ENCODE results near the gene SAP130.

SAP130 gene

GRCh38 chr2:128026448-128027277 lies 1.2 kb downstream of the SAP130 start:
- DNase-seq (ENCODE audit: low spot score): peak; percentile 8

DNA sequence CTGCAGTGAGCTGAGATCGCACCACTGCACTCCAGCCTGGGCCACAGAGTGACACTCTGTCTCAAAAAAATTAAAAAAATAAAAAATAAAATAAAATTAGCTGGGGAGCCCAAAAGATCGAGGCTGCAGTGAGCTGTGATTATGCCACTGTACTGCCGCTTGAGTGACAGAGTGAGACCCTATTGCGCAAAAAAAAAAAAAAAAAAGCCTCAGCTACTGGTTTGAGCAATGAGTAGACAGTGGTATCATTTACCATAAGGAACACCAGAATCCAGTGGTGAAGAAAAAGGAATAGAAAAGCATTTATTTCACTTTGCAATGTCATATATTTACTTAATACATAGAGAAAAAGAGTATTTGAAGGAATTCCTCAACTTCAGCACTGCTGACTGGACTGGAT lies 3.0 kb downstream of the SAP130 start:
- no peak for DNase-seq (ENCODE audit: low spot score)

- no peak for DNase-seq (ENCODE audit: low spot score)
Observed at GRCh38 chr2:128017561-128017960, 10.3 kb downstream of the SAP130 start.

GRCh38 chr2:128016620-128017019 lies 11.2 kb downstream of the SAP130 start:
- DNase-seq (ENCODE audit: low spot score): no peak

DNA sequence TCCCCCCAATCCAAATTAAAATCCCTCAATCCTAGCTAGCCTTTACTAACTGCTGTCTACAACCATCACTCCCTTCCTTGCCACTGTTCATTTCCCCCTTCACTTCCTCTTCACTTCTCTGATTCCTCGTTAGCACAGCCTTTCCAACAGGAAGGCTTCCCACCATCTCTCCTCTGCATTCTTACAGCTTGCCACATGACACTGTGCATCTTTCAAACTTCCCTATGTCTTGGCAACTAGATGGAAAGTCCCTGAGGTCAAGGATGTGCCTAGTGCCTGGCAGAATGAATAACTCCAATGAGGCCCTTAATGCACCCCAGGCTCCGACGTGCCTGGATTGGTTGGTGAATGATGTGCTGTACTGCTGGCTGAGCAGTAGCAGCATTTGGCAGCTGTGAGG lies 15.2 kb downstream of the SAP130 start:
- DNase-seq (ENCODE audit: low spot score): no peak

DNA sequence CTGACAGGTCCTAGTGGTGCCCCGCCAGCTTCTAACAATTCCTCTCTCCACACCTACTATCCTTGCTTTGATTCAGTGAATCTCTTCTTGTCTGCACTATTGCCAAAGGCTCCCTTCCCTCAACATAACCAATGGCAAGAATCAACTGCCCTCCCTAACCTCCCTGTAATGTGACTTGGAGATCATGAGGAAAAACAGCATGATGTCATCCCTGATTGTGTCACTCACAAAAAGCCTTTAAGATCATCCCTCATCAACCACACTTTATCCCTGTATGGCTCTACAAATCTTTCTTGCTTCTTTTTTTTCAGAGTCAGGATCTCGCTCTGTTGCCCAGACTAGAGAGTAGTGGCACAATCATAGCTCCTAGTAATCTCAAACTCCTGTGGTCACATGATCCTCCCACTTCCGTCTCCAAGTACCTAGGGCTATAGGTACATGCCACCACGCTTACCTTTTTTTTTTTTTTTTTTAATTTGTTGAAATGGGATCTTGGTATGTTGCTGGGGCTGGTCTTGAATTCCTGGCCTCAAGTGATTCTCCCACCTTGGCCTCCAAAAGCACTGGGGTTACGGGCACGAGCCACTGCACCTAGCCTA lies 19.7 kb downstream of the SAP130 start:
- DNase-seq (ENCODE audit: low spot score): no peak

DNA sequence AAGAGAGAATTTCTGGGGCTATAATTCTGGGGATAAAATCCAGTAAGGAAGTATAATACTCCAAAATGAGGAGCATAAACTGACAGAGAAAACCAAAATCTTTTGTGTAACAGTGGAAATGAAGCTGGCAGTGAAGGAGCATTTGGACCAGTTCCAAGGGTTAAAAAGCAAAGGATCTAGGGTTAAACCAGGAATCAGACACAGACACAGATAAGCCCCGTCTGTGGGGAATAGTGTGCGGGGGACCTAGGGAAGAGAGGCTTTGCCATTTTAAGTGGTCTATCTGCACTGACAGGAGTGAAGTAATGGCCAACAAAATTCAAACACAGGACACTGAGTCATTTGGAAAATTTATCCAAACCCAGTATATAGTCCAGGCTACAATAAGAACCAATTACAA lies 23.4 kb downstream of the SAP130 start:
- DNase-seq (ENCODE audit: low spot score): no peak

DNA sequence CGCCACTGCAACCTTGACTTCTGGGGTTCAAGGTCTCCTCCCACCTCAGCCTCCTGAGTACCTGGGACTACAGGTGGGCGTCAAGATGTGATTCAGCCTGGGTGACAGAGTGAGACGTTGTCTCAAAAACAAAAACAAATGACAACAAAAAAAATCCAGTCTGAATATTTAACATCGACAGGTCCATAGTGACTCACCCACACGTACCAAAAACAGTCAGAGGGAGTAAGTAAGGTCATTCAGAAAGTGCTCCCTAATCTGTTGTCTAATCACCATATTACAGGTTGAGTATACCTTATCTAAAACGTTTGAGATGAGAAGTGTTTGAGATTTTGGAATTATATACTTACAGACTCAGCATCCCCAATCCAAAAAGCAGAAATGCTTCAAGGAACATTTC lies 24.4 kb downstream of the SAP130 start:
- no peak for DNase-seq (ENCODE audit: low spot score)

- DNase-seq (ENCODE audit: low spot score): no peak
Observed at GRCh38 chr2:127996160-127996559, 31.7 kb downstream of the SAP130 start.

DNA sequence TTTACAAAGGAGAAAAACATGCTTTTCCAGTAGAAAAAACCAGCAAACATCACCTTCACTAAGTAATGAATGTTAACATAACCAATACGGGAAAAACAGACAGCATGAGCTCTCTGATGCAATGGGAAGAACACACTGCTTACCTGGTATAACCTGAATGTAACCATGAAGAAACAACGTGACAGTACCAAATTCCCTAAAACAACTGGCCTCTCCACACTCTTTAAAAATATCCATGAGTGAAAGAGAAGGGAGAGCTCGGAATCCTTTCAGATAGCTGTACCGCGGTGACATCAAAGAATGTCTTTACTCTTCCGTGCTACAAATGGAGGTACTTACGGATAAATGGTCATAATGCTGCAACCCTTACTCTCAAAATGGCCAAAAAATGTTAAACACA lies 32.1 kb downstream of the SAP130 start:
- DNase-seq (ENCODE audit: low spot score): no peak

GRCh38 chr2:127993659-127994058 lies 34.2 kb downstream of the SAP130 start:
- no peak for DNase-seq (ENCODE audit: low spot score)

DNA sequence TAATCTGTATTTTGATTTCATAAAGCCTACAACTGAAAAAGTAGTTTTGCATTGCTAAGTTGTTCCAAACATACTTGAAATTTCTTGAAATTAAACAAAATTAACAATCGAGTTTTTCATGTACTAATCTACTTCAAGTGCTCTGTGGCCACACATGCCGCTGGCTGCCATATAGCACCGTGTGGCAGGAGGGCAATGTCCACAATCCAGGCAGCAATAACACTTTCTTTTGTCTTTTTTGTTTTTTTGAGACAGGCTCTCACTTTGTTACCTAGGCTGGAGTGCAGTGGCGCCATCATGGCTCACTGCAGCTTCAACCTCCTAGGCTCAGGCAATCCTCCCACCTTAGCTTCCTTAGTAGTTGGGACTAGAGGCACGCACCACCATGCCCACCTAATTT lies 36.1 kb downstream of the SAP130 start:
- no peak for DNase-seq (ENCODE audit: low spot score)

GRCh38 chr2:127986548-127987079 lies 41.2 kb downstream of the SAP130 start:
- no peak for DNase-seq (ENCODE audit: low spot score)

- DNase-seq (ENCODE audit: low spot score): no peak
Observed at GRCh38 chr2:127985735-127986134, 42.1 kb downstream of the SAP130 start.

DNA sequence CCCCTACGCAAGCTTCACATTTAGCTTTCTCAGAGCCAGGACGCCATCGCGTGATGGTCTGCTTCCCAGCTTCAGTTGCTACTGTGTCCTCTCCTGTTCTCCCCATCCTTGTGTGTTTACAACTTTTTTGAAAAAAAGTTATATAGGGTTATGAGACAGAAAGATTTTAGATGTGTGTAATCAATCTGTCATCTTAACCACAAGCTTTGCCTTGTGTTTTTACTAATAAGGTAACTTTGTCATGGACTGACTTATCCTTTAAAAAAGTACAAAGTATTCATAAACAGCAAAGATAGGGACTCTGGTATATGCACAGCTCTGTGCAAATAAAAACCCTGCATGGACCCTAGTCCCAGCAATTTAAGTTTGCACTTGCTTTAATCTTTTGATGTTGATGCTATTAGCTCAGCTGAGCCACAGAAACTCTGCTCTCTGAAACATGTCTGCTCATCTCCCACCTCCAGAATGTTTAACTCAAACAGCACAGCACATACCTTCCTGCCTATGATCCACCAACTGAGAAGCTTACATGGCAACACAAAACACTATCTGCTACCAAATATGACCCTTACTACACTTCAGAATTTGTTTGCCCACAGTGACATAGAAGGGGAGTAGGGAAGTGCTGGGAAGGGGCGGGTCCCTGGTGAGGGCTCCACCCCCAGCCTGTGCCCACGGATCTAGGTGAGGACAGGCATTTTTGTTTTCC lies 42.7 kb downstream of the SAP130 start:
- DNase-seq (ENCODE audit: low spot score): no peak

GRCh38 chr2:127984551-127984950 lies 43.3 kb downstream of the SAP130 start:
- no peak for DNase-seq (ENCODE audit: low spot score)

GRCh38 chr2:127969446-127969845 lies 58.4 kb downstream of the SAP130 start:
- no peak for DNase-seq (ENCODE audit: low spot score)

DNA sequence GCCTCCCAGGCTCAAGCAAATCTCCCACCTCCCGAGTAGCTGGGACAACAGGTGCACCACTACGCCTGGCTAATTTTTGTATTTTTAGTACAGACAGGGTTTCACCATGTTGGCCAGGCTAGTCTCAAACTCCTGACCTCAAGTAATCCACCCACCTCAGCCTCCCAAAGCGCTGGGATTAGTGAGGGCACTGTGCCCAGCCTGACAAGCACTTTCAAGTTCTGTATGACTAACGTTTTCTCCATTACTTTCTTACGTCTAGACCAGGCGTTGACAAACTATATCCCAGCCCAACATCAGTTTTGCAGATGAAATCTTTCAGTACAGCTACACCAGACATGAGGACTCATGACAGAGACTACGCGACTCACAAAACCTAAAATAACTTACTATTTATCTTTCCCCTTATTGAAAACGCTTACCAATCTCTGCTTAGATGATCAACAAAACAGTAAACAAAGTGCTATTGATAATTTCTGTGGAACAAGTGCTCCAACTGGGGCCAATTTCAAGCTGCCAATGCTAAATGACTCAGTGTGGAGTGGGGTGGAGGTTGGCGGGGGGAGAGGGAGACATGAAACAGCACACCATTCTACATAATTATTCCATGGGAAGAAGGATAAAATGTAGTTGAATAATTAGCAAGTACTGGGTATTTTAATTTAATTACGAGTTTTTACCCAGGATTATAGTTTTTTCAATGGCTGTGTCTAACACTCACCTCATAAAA lies 59.1 kb downstream of the SAP130 start:
- no peak for DNase-seq (ENCODE audit: low spot score)

DNA sequence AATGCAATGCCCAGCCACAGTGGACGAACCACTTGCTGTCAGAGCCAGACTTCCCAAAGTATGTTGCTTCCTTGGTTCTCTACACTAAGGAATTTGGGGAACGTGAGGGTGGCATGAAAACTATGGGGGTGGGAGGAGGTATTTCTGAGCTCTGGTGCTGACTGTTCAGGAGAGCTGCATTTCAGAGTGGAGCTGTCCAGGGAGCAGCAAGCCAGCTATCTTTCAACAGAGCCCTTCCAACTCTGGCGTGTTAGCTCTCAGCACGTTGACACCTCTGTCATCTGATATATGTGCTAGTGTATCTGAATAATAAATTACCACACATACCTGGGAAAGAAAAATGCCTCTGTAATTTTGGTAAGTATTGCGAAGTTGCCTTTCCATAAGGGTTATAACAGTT lies 66.1 kb downstream of the SAP130 start:
- DNase-seq (ENCODE audit: low spot score): no peak

GRCh38 chr2:127957240-127957639 lies 70.6 kb downstream of the SAP130 start:
- DNase-seq (ENCODE audit: low spot score): no peak

- DNase-seq (ENCODE audit: low spot score): no peak
Observed at GRCh38 chr2:127954857-127955256, 73.0 kb downstream of the SAP130 start.

GRCh38 chr2:127953849-127954248 lies 74.0 kb downstream of the SAP130 start:
- DNase-seq (ENCODE audit: low spot score): no peak
